Stimulated activated CD4-positive, alpha-beta T cell treated with anti-CD3 and anti-CD28 coated beads, Interleukin-12 subunit alpha, Interleukin-12 subunit beta, amount 100 ng/mL, for 48 hours (primary cell): Measurements from ENCODE around the gene EXOC3L2.

Experiments
- DNase-seq, 3 donors: peaks; one replicate each; pipeline ENCODE4 v3.0.0-alpha.2; 2020; ENCODE audit warnings: low read depth in 2 of 3, low spot score in 1 of 3

Gene EXOC3L2

GRCh38 chr19:45162608-45163143 is 82.5 kb downstream of the EXOC3L2 start:
- DNase-seq, result no peak
